NB4 (cell line): ENCODE measurements around the gene NPAS3.

Experiments used
- MAX ChIP-seq: IDR thresholded peaks from 2 replicates; pipeline ENCODE4 v1.6.1; 2011; ENCODE audit warnings: low read depth, low read length
- MYC ChIP-seq: IDR thresholded peaks from 2 replicates; pipeline ENCODE4 v1.6.1; 2011; ENCODE audit warnings: low read depth, low read length
- POLR2A ChIP-seq: IDR thresholded peaks from 2 replicates; pipeline ENCODE4 v1.6.1; 2011; ENCODE audit warnings: mild to moderate bottlenecking; ENCODE audit not compliant: insufficient read length; ENCODE audit errors: extremely low read depth
- TF ChIP-seq, protein P1 (sequence below): IDR thresholded peaks from one replicate; pipeline ENCODE4 v1.5.1; 2012; ENCODE audit warnings: low read depth, low read length

DNA sequence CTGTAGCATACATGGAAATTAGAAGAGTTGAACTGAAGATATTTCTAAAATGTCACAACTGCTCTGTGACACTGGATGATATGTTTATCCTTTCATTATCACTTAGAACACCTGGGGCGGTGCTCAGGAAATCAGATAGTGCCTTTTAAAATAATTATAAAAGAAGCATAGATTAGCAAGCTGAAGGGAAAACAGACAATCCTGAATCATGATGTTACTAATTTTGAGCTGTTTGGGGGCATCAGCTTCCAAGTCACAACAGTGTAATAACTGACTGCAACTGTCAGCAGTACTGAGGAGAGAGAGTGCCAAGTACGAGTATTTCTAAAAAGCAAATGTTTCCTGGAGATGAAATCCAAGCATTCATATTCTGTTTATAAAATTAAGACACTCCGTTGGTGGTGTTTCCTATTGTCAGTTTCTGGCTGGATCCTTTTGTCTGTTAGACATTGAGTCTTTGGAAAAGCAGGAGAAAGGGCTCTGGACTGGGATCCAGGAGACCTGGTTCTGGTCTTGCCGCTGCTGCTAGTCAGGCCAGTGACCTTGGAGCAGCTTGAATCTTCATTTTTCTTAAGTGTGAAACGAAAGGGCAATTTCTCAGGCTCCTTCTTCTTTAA is 632.1 kb downstream of the NPAS3 start:
- TF ChIP-seq, protein P1, sequence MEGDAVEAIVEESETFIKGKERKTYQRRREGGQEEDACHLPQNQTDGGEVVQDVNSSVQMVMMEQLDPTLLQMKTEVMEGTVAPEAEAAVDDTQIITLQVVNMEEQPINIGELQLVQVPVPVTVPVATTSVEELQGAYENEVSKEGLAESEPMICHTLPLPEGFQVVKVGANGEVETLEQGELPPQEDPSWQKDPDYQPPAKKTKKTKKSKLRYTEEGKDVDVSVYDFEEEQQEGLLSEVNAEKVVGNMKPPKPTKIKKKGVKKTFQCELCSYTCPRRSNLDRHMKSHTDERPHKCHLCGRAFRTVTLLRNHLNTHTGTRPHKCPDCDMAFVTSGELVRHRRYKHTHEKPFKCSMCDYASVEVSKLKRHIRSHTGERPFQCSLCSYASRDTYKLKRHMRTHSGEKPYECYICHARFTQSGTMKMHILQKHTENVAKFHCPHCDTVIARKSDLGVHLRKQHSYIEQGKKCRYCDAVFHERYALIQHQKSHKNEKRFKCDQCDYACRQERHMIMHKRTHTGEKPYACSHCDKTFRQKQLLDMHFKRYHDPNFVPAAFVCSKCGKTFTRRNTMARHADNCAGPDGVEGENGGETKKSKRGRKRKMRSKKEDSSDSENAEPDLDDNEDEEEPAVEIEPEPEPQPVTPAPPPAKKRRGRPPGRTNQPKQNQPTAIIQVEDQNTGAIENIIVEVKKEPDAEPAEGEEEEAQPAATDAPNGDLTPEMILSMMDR: no peak
- TF ChIP-seq MAX: no peak
- no peak for TF ChIP-seq POLR2A
- TF ChIP-seq MYC: no peak
